ENCODE data around the gene PTGIS.
A peak's percentile ranks its signal among the peaks of the same experiment; 100 is the strongest.

The PTGIS gene

GRCh38 chr20:49595346-49595745 lies 27.4 kb upstream of the PTGIS start:
- DNase-seq = no peak

GRCh38 chr20:49594931-49595315 lies 27.0 kb upstream of the PTGIS start:
- no peak for DNase-seq

- peak; percentile 57 to 63 for DNase-seq
These were observed 26.4 kb upstream of the PTGIS start for GRCh38 chr20:49594143-49594930.

GRCh38 chr20:49593466-49594142 lies 25.7 kb upstream of the PTGIS start:
- peak in 1 of 2 experiments; percentile 17 for DNase-seq

- no peak for DNase-seq
These were observed 24.2 kb upstream of the PTGIS start for GRCh38 chr20:49592120-49592519.

GRCh38 chr20:49591217-49591865 lies 23.4 kb upstream of the PTGIS start:
- no peak for DNase-seq

- no peak for DNase-seq
These were observed 22.5 kb upstream of the PTGIS start for GRCh38 chr20:49590163-49591017.

- DNase-seq = no peak
These were observed 21.8 kb upstream of the PTGIS start for GRCh38 chr20:49589747-49590146.

- DNase-seq = no peak
These were observed 19.2 kb upstream of the PTGIS start for GRCh38 chr20:49587111-49587570.

- DNase-seq = no peak
These were observed 17.8 kb upstream of the PTGIS start for GRCh38 chr20:49585585-49586245.

- no peak for DNase-seq
These were observed 16.8 kb upstream of the PTGIS start for GRCh38 chr20:49584418-49585382.

- no peak for DNase-seq
These were observed 15.9 kb upstream of the PTGIS start for GRCh38 chr20:49583669-49584417.

GRCh38 chr20:49583343-49583668 lies 15.4 kb upstream of the PTGIS start:
- no peak for DNase-seq

- no peak for DNase-seq
These were observed 14.7 kb upstream of the PTGIS start for GRCh38 chr20:49582413-49583334.

- no peak for DNase-seq
These were observed 13.5 kb upstream of the PTGIS start for GRCh38 chr20:49581482-49581881.

- DNase-seq = no peak
These were observed 12.9 kb upstream of the PTGIS start for GRCh38 chr20:49580813-49581174.

- DNase-seq = no peak
These were observed 12.2 kb upstream of the PTGIS start for GRCh38 chr20:49579874-49580812.

GRCh38 chr20:49579195-49579594 lies 11.3 kb upstream of the PTGIS start:
- no peak for DNase-seq

Measured in activated CD4-positive, alpha-beta T cell treated with anti-CD3 and anti-CD28 coated beads, Interleukin-2, amount 50 U/mL, for 4 hours (primary cell).